GM06990 (cell line): ENCODE measurements around the gene MYH16.
"Not testable (repeated sequence)": the region's sequence is repeated elsewhere in the genome, so short reads cannot be mapped to it uniquely, and the experiment has no call there.

Experiments
- DNase-seq: peaks from one replicate; pipeline ENCODE4 v3.0.0-alpha.2; 2011; ENCODE audit not compliant: insufficient read length; ENCODE audit errors: extremely low read depth
- H3K27me3 ChIP-seq: replicated peaks from 2 replicates; pipeline ENCODE4 v1.6.0; 2011; ENCODE audit warnings: low read length; ENCODE audit not compliant: control insufficient read depth, insufficient read depth
- H3K36me3 ChIP-seq: 2 replicates; pipeline ENCODE4 v1.5.1; 2011; ENCODE audit warnings: low read length; ENCODE audit not compliant: control insufficient read depth, insufficient read depth
- H3K4me3 ChIP-seq: replicated peaks from 2 replicates; pipeline ENCODE4 v1.5.1; 2011; ENCODE audit warnings: low read depth, mild to moderate bottlenecking, control low read depth, low read length
- TF ChIP-seq, protein P1 (sequence below): IDR thresholded peaks from 2 replicates; pipeline ENCODE4 v1.5.1; 2011; ENCODE audit warnings: low read length, control low read depth, mild to moderate bottlenecking, inconsistent platforms; ENCODE audit not compliant: insufficient read depth, poor library complexity, severe bottlenecking

MYH16 gene

DNA sequence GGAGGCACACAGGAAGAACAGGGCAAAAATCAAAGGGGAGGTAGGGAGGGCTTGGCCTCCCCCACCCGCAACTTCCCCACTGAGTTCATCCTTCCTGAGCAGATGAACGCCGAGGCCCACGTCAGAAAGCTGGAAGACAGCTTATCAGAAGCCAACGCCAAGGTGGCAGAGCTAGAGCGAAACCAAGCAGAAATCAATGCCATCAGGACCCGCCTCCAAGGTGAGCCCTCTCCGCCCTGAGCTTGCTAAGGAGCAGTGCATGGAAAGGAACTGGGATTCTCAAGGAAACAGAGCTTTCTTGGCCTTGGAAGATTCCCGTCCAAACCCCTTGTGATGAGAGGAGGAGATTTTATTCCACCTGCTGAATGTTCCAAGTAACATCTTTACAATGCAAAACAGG lies 16.5 kb downstream of the MYH16 start:
- TF ChIP-seq, protein P1, sequence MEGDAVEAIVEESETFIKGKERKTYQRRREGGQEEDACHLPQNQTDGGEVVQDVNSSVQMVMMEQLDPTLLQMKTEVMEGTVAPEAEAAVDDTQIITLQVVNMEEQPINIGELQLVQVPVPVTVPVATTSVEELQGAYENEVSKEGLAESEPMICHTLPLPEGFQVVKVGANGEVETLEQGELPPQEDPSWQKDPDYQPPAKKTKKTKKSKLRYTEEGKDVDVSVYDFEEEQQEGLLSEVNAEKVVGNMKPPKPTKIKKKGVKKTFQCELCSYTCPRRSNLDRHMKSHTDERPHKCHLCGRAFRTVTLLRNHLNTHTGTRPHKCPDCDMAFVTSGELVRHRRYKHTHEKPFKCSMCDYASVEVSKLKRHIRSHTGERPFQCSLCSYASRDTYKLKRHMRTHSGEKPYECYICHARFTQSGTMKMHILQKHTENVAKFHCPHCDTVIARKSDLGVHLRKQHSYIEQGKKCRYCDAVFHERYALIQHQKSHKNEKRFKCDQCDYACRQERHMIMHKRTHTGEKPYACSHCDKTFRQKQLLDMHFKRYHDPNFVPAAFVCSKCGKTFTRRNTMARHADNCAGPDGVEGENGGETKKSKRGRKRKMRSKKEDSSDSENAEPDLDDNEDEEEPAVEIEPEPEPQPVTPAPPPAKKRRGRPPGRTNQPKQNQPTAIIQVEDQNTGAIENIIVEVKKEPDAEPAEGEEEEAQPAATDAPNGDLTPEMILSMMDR, result no peak
- Histone ChIP-seq H3K36me3 (no peaks in the 10 kb centered on the region), H3K27me3 (no peaks in the 10 kb centered on the region), H3K4me3 (no peak overlapping the region)
- no peak for DNase-seq

DNA sequence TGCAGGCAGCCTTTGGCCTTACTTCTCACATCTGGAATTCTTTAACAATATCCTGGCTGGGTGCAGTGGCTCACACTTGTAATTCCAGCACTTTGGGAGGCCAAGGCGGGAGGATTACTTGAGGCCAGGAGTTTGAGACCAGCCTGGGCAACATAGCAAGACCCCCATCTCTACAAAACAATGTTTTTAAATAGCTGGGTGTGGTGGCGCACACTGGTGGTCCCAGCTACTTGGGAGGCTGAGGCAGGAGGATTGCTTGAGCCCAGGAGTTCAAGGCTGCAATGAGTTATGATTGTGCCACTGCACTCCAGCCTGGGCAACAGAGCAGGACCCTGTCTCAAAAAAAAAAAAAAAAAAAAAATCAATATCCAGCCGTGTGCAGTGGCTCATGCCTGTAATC lies 17.5 kb downstream of the MYH16 start:
- not testable (repeated sequence) for DNase-seq, H3K27me3 ChIP-seq, H3K36me3 ChIP-seq, H3K4me3 ChIP-seq

DNA sequence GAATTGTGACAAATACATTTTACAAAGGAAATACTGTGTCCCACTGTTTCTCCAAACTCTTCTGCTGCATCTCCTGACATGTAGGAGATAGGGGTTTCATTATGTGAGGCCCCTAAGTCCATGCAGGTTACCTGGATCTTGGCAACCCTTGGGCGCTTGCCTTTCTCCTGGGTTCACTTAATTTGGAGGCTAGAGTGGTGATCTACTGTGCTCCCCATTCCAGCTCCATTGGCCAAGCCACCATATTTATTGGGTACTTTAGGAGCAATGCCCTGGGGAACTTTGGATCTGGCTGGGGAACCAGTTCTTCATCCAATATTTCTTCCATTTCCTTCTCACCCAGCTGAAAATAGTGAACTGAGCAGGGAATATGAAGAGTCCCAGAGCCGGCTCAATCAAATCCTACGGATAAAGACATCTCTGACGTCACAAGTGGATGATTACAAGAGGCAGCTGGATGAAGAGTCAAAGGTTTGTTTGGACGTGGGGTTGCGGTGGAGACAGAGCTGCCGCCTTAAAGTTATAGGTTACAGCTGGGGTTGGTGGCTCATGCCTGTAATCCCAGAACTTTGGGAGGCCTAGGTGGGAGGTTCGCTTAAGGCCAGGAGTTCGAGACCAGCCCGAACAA lies 18.5 kb downstream of the MYH16 start:
- TF ChIP-seq, protein P1, result no peak
- Histone ChIP-seq H3K27me3 (no peaks in the 10 kb centered on the region), H3K4me3 (no peak overlapping the region), H3K36me3 (no peaks in the 10 kb centered on the region)
- DNase-seq, result no peak

DNA sequence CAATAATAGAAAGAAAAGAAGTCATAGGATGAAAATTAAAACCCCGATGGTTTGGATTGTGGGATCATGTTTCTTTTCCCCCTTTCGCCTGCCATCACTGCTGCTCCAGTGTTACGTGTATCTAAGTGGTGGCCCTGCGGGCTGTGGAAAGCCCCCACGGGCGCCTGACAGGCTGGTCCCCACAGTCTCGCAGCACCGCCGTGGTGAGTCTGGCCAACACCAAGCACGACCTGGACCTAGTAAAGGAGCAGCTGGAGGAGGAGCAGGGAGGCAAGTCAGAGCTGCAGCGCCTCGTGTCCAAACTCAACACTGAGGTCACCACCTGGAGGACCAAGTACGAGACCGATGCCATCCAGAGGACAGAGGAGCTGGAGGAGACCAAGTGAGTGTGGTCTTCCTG lies 19.5 kb downstream of the MYH16 start:
- TF ChIP-seq, protein P1, result no peak
- H3K36me3 ChIP-seq, result no peaks in the 10 kb centered on the region
- no peak for DNase-seq
- H3K27me3 ChIP-seq, result no peaks in the 10 kb centered on the region
- H3K4me3 ChIP-seq, result no peak overlapping the region

DNA sequence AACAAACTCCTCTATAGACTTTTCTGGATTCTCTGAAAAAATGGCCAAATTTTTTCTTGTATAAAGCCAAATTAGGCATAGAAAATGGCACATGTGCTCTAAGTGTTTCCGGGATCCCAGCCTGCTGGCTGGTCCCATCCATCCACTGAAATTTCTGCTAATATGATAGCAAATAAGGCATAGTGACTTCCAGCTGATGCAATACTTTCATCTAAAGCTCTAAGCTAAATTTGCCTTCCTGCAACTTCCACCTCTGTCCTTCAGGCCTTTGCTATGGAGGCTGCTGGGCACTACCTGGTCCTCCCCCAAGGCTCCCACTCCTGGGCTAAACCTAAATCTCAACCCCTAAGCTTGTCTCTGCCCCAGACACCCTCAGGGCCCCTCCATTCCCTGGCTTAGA lies 20.5 kb downstream of the MYH16 start:
- H3K4me3 ChIP-seq, result no peak overlapping the region
- no peaks in the 10 kb centered on the region for H3K27me3 ChIP-seq
- H3K36me3 ChIP-seq, result no peaks in the 10 kb centered on the region
- TF ChIP-seq, protein P1, result no peak
- no peak for DNase-seq

DNA sequence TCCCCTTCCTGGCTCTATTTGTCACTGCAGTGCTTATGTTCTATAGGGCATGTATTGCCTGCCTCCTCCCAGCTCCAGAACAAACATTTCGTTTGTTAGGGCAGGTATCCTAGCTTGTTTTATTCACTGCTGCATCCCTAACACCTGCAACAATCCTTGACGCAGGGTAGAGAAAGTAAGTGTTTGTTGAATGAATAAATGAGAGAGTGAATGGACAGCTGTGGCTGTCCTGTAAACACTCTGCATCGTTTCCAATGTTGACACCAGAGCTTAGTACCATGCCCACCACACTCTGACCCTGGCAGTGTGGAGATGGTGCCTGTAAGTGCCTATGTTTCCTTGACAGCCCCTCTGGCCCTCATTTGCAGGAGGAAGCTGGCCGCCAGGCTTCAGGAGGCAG lies 21.0 kb downstream of the MYH16 start:
- no peaks in the 10 kb centered on the region for H3K36me3 ChIP-seq
- DNase-seq, result no peak
- TF ChIP-seq, protein P1, result no peak
- H3K27me3 ChIP-seq, result no peaks in the 10 kb centered on the region
- no peak overlapping the region for H3K4me3 ChIP-seq
